Measurements from ENCODE around the gene LEMD2. TPM values are rescaled to one million over a fixed set of nuclear protein-coding genes. Genes with fewer than 3 reads are reported as not detected.

The LEMD2 gene
- total RNA-seq, 1 donor from 2014 or later = 78.0 TPM

DNA sequence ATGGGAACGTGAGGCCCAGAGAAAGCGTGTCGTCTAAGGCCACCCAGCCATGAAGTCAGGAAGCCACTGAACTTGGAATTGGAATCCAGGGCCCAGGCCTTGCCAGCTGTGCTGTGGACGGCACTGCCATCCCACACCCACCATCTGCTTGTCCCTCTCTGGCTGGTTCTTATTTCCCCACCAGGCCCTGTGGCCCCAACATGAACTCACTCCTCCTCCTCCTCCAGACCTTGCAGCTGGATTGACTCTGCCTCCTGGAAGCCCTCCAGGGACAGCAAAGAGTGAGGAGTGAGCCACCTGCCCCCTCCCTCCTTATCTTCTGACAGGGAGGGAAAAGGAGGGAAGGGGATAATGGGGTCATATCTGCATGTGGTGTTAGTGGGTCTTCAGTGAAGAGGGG, 26.2 kb downstream of the LEMD2 start:
- no peak for DNase-seq (ENCODE audit: low read depth)
- no peaks in the 10 kb centered on the region for H3K36me3 ChIP-seq (ENCODE audit: control insufficient read depth, insufficient read depth, low read length)
- TF ChIP-seq, protein P1, sequence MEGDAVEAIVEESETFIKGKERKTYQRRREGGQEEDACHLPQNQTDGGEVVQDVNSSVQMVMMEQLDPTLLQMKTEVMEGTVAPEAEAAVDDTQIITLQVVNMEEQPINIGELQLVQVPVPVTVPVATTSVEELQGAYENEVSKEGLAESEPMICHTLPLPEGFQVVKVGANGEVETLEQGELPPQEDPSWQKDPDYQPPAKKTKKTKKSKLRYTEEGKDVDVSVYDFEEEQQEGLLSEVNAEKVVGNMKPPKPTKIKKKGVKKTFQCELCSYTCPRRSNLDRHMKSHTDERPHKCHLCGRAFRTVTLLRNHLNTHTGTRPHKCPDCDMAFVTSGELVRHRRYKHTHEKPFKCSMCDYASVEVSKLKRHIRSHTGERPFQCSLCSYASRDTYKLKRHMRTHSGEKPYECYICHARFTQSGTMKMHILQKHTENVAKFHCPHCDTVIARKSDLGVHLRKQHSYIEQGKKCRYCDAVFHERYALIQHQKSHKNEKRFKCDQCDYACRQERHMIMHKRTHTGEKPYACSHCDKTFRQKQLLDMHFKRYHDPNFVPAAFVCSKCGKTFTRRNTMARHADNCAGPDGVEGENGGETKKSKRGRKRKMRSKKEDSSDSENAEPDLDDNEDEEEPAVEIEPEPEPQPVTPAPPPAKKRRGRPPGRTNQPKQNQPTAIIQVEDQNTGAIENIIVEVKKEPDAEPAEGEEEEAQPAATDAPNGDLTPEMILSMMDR (IDR thresholded peaks at IDR 0.05; ENCODE audit: insufficient read depth, low read length, poor library complexity, severe bottlenecking) = no peak
- no peaks in the 10 kb centered on the region for H3K27me3 ChIP-seq (ENCODE audit: control insufficient read depth, insufficient read depth, low read length)
- H3K4me3 ChIP-seq (ENCODE audit: low read depth, low read length) = no peak overlapping the region

DNA sequence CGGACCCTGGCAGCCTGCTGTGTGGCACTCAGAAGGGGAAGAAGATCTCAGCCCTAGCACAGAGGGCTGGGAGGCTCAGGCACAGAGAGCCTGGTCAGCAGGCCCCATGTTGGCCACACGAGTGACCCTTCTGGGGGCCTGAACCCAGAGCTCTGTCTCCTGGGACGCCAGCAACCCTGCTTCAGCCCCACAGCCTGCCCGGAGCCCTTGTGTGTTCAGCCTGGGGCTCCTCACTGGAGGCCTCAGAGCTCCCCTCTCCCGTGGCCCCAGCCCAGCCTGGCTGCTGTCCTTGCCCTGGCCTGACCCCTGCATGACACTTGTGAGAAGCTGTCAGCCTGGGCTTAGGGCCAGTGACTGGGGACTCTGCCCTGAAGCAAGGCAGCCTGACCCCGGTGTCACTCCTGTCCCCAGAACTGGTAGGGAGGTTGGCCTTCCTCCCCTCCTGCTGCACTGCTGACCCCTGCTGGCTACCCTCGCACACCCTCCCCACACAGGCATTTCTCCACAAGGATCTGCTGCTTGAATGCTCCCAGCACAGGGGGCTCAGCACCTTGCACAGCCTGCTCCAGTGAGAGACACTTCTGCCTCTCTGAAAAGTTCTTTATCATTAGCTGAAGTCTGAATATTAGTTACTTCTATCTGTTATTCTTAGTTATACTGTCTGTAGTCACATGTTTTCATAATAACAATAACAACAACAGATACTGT, 26.9 kb downstream of the LEMD2 start:
- TF ChIP-seq, protein P1 (IDR thresholded peaks at IDR 0.05; ENCODE audit: insufficient read depth, low read length, poor library complexity, severe bottlenecking) = peak; percentile 69
- H3K27me3 ChIP-seq (ENCODE audit: control insufficient read depth, insufficient read depth, low read length) = no peaks in the 10 kb centered on the region
- no peak overlapping the region for H3K4me3 ChIP-seq (ENCODE audit: low read depth, low read length)
- no peak for DNase-seq (ENCODE audit: low read depth)
- H3K36me3 ChIP-seq (ENCODE audit: control insufficient read depth, insufficient read depth, low read length) = no peaks in the 10 kb centered on the region

DNA sequence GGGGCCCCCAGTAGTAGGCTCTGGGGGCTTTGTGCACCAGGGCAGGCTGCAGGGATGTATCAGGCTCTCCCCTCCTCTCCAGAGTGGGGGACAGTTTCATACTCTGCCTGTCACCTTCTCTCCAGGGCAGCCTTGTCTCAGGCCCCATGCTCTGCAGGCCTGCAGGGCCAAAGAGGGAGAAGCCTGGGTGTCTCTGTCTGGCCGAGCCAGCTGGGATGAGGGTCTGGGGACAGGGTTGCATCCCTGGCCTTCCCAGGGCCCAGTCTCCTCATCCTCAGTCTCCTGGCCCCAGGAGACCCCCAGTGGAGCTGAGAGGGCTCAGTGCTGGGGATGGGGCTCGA, 27.4 kb downstream of the LEMD2 start:
- H3K4me3 ChIP-seq (ENCODE audit: low read depth, low read length) = no peak overlapping the region
- DNase-seq (ENCODE audit: low read depth) = no peak
- TF ChIP-seq, protein P1 (IDR thresholded peaks at IDR 0.05; ENCODE audit: insufficient read depth, low read length, poor library complexity, severe bottlenecking) = no peak
- H3K36me3 ChIP-seq (ENCODE audit: control insufficient read depth, insufficient read depth, low read length) = no peaks in the 10 kb centered on the region
- H3K27me3 ChIP-seq (ENCODE audit: control insufficient read depth, insufficient read depth, low read length) = no peaks in the 10 kb centered on the region

DNA sequence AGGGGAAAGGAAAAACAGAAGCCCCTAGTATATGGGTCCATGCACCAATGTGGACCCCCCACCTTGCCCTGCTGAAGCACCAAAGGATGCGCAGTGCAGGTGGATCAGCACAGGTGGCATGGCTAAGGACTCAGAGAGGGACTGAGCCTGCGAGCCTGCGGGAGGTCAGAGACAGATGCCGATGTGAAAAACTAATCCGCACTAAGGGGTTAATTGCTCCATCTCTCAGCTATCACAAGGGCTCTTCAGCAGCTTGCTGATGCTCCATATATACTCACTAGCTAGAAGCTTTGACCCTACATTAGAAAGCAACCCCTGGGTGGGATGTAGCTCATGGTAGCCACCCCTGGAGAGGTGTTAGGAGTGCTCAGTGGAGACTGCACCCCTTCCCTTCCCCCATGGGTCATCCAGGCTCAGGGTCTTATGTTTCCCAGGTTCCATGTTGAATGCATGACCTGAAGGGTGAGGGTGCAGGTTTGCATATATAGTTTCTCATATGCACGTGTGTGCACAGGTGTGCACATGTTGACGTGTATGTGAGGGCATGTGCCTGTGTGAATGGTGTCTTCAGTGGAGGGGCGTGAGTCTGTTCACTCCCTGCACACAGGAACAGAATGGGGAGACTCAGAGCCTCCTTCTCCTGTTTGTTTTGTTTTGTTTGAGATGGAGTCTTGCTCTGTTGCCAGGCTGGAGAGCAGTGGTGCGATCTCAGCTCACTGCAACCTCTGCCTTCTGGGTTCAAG, 28.9 kb downstream of the LEMD2 start:
- H3K4me3 ChIP-seq (ENCODE audit: low read depth, low read length) = no peak overlapping the region
- no peaks in the 10 kb centered on the region for H3K36me3 ChIP-seq (ENCODE audit: control insufficient read depth, insufficient read depth, low read length)
- H3K27me3 ChIP-seq (ENCODE audit: control insufficient read depth, insufficient read depth, low read length) = no peaks in the 10 kb centered on the region
- DNase-seq (ENCODE audit: low read depth) = no peak
- TF ChIP-seq, protein P1 (IDR thresholded peaks at IDR 0.05; ENCODE audit: insufficient read depth, low read length, poor library complexity, severe bottlenecking) = no peak

DNA sequence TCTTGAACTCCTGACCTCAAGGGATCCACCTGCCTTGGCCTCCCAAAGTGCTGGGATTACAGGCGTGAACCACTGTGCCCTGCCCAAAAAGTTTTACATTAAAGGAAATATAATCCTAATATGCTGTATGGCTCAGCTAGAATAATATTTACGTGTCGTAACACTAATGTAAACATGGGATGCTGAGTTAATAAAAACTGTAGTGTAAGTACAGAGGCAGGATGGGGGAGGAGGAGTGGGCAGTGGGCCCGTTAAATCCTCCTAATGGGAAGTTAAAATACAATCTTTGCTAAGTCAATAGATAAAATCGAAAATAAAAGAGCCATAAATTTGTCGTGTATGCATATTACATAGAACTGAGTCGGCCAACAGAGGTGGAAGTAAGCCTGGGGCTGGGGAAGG, 30.1 kb downstream of the LEMD2 start:
- no peak for DNase-seq (ENCODE audit: low read depth)
- TF ChIP-seq, protein P1 (IDR thresholded peaks at IDR 0.05; ENCODE audit: insufficient read depth, low read length, poor library complexity, severe bottlenecking) = no peak
- Histone ChIP-seq H3K27me3 (ENCODE audit: control insufficient read depth, insufficient read depth, low read length) (no peaks in the 10 kb centered on the region), H3K36me3 (ENCODE audit: control insufficient read depth, insufficient read depth, low read length) (no peaks in the 10 kb centered on the region), H3K4me3 (ENCODE audit: low read depth, low read length) (no peak overlapping the region)
